Breast epithelium (tissue), 3 donors: Measurements from ENCODE around the gene NRIP3.

Source experiments
- CTCF ChIP-seq, 3 donors: fragments of 450-650 bp; IDR thresholded peaks; one replicate each; pipeline ENCODE4 v1.5.1; 2016 to 2017; ENCODE audit warnings: antibody characterized with exemption in 3 of 3, mild to moderate bottlenecking in 3 of 3, moderate library complexity in 3 of 3
- POLR2A ChIP-seq: fragments of 450-650 bp; IDR thresholded peaks from one replicate; pipeline ENCODE4 v1.6.1; 2016; ENCODE audit warnings: antibody characterized with exemption, mild to moderate bottlenecking, moderate library complexity
- POLR2AphosphoS5 ChIP-seq, 3 donors: sonication (generic); formaldehyde crosslinking; IDR thresholded peaks; one replicate each; pipeline ENCODE4 v1.6.1; 2017; ENCODE audit warnings: antibody characterized with exemption in 3 of 3

DNA sequence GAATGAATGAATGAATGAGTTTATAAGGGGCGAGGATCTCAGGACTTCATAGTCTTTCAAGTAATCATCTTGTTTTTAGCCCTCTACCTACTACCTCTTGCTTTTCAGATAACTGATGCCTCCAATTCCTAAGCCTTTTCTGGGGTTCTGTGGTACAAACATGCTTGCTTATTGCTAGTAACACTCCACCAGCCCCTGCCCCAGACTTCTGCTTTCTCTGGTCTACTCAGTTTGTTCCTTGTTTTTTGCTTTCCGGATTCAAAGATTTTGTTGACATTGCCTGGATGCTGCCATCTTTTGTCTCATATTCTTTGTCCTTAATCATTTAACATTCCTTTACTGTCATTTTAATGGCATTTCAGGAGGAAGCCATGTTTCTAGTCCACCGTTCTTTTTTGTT lies 30.7 kb downstream of the NRIP3 start:
- TF ChIP-seq CTCF (IDR thresholded peaks at IDR 0.05) (no peak), POLR2AphosphoS5 (IDR thresholded peaks at IDR 0.05) (no peak), POLR2A (no peak)
